ENCODE results near the gene DCX.

Gene DCX

DNA sequence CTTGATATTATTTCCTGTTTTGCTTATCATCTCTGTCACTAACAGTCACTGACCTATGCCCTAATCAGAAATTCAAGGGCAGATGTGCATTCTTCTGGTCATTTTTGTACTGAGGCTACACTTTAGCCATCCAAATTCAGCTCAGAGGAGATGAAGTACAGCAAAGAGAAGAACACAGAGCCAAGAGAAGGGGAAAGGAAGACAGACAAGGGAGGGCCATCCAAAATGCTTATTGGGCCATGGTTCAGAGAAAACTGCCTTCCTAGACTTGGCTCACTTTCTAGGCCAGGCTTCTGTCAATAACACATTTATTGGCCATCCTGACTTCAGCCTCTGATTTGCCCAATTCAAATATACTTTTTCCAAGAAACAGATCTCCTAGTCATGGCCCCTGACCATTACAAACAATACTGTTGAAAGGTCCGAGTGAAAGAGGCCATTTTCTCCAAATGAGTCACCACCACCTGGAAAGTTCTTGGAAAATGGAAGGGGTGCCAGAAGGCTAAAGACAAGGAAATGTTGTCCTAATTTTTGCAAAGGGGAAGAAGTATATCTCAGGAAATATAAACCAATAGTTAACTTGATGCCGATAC lies 56.4 kb downstream of the DCX start:
- no peaks in the 10 kb centered on the region for H3K9me3 ChIP-seq (replicated peaks in 1 of 2; ENCODE audit: control insufficient read depth in 2 of 2, insufficient read depth in 1 of 2, low read depth in 1 of 2, low read length in 2 of 2)
- no peak overlapping the region for H2BK5ac ChIP-seq (ENCODE audit: low read length)
- no peak overlapping the region for H2BK15ac ChIP-seq (ENCODE audit: low read length)
- no peak overlapping the region for H3K4me2 ChIP-seq (ENCODE audit: insufficient read depth, low read length, poor library complexity, severe bottlenecking)
- no peak overlapping the region for H2AK5ac ChIP-seq (ENCODE audit: low read depth, low read length)
- H3K14ac ChIP-seq (ENCODE audit: low read length): no peak overlapping the region
- H4K8ac ChIP-seq (ENCODE audit: low read depth, low read length): no peak overlapping the region
- H2AFZ ChIP-seq (ENCODE audit: low read length): no peak overlapping the region
- H3K36me3 ChIP-seq (replicated peaks in 1 of 2; ENCODE audit: control insufficient read depth in 2 of 2, insufficient read depth in 2 of 2, low read length in 2 of 2): no peaks in the 10 kb centered on the region
- H3K4ac ChIP-seq (ENCODE audit: low read length): no peak overlapping the region
- H4K91ac ChIP-seq (ENCODE audit: low read depth, low read length, poor library complexity): no peak overlapping the region
- H3K27me3 ChIP-seq (ENCODE audit: control insufficient read depth in 3 of 3, insufficient read depth in 3 of 3, low read depth in 1 of 3, low read length in 3 of 3): peaks cover 0 to 4% (median 0%) of the 10 kb centered on the region in 3 experiments
- no peak overlapping the region for H2BK120ac ChIP-seq (ENCODE audit: low read depth, low read length)
- no CpG with 5 or more reads among the region's 2 CpGs for WGBS, 2 donors (ENCODE audit: extremely low coverage in 2 of 2, insufficient read length in 2 of 2, insufficient replicate concordance in 1 of 2)
- no peak overlapping the region for H3K27ac ChIP-seq (replicated peaks; ENCODE audit: low read length)
- H3K9ac ChIP-seq (ENCODE audit: low read depth, low read length, poor library complexity): no peak overlapping the region
- no peak overlapping the region for H3K4me3 ChIP-seq (ENCODE audit: low read length in 2 of 2)
- H3K23ac ChIP-seq (ENCODE audit: low read depth, low read length, poor library complexity): no peak overlapping the region
- no peak overlapping the region for H2BK12ac ChIP-seq (ENCODE audit: low read length)
- H3K18ac ChIP-seq (ENCODE audit: low read length): no peak overlapping the region
- peaks cover 0 to 2% of the 10 kb centered on the region in 2 donors for H3K4me1 ChIP-seq (ENCODE audit: control insufficient read depth in 2 of 2, insufficient read depth in 1 of 2, low read depth in 1 of 2, low read length in 2 of 2)
- no peak for DNase-seq (ENCODE audit: low spot score)
- H3K79me1 ChIP-seq (ENCODE audit: low read depth, low read length): no peaks in the 10 kb centered on the region

DNA sequence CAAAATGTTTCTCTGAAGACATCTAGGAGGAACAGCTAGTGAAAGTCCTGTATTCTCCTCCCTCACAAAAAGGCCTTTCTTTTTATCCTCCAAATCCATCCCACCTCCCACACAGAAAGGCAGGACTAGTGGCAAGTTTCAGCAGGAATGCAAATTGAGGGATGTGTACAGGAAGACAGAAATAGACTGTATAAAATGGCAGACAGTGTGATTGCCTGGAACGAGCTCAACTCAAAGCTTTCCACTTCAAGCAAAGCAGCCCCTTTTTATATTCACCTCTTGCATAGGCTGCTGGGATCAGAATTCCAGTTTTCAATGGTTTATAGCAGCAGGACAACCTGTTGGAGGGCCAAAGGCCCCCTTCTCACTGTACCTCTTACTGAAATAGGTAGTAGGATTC lies 57.5 kb downstream of the DCX start:
- no peak overlapping the region for H2BK120ac ChIP-seq (ENCODE audit: low read depth, low read length)
- no CpG with 5 or more reads among the region's 1 CpG for WGBS, 2 donors (ENCODE audit: extremely low coverage in 2 of 2, insufficient read length in 2 of 2, insufficient replicate concordance in 1 of 2)
- H3K14ac ChIP-seq (ENCODE audit: low read length): no peak overlapping the region
- H3K9ac ChIP-seq (ENCODE audit: low read depth, low read length, poor library complexity): no peak overlapping the region
- no peak overlapping the region for H3K23ac ChIP-seq (ENCODE audit: low read depth, low read length, poor library complexity)
- H2BK12ac ChIP-seq (ENCODE audit: low read length): no peak overlapping the region
- H4K8ac ChIP-seq (ENCODE audit: low read depth, low read length): no peak overlapping the region
- no peak overlapping the region for H3K18ac ChIP-seq (ENCODE audit: low read length)
- peaks cover 0 to 2% of the 10 kb centered on the region in 2 donors for H3K4me1 ChIP-seq (ENCODE audit: control insufficient read depth in 2 of 2, insufficient read depth in 1 of 2, low read depth in 1 of 2, low read length in 2 of 2)
- H3K4ac ChIP-seq (ENCODE audit: low read length): no peak overlapping the region
- no peak overlapping the region for H4K91ac ChIP-seq (ENCODE audit: low read depth, low read length, poor library complexity)
- H2AFZ ChIP-seq (ENCODE audit: low read length): no peak overlapping the region
- DNase-seq (ENCODE audit: low spot score): no peak
- no peak overlapping the region for H3K4me2 ChIP-seq (ENCODE audit: insufficient read depth, low read length, poor library complexity, severe bottlenecking)
- no peak overlapping the region for H2BK5ac ChIP-seq (ENCODE audit: low read length)
- no peak overlapping the region for H3K4me3 ChIP-seq (ENCODE audit: low read length in 2 of 2)
- H3K9me3 ChIP-seq (replicated peaks in 1 of 2; ENCODE audit: control insufficient read depth in 2 of 2, insufficient read depth in 1 of 2, low read depth in 1 of 2, low read length in 2 of 2): no peaks in the 10 kb centered on the region
- peaks cover 0 to 4% (median 0%) of the 10 kb centered on the region in 3 experiments for H3K27me3 ChIP-seq (ENCODE audit: control insufficient read depth in 3 of 3, insufficient read depth in 3 of 3, low read depth in 1 of 3, low read length in 3 of 3)
- no peaks in the 10 kb centered on the region for H3K36me3 ChIP-seq (replicated peaks in 1 of 2; ENCODE audit: control insufficient read depth in 2 of 2, insufficient read depth in 2 of 2, low read length in 2 of 2)
- no peak overlapping the region for H3K27ac ChIP-seq (replicated peaks; ENCODE audit: low read length)
- no peaks in the 10 kb centered on the region for H3K79me1 ChIP-seq (ENCODE audit: low read depth, low read length)
- H2BK15ac ChIP-seq (ENCODE audit: low read length): no peak overlapping the region
- H2AK5ac ChIP-seq (ENCODE audit: low read depth, low read length): no peak overlapping the region

- no peak overlapping the region for H2BK15ac ChIP-seq (ENCODE audit: low read length)
- peaks cover 0 to 4% (median 0%) of the 10 kb centered on the region in 3 experiments for H3K27me3 ChIP-seq (ENCODE audit: control insufficient read depth in 3 of 3, insufficient read depth in 3 of 3, low read depth in 1 of 3, low read length in 3 of 3)
- no peak overlapping the region for H2BK5ac ChIP-seq (ENCODE audit: low read length)
- no peak overlapping the region for H2AFZ ChIP-seq (ENCODE audit: low read length)
- peaks cover 0 to 2% of the 10 kb centered on the region in 2 donors for H3K4me1 ChIP-seq (ENCODE audit: control insufficient read depth in 2 of 2, insufficient read depth in 1 of 2, low read depth in 1 of 2, low read length in 2 of 2)
- H4K91ac ChIP-seq (ENCODE audit: low read depth, low read length, poor library complexity): no peak overlapping the region
- H3K23ac ChIP-seq (ENCODE audit: low read depth, low read length, poor library complexity): no peak overlapping the region
- no CpG with 5 or more reads among the region's 2 CpGs for WGBS, 2 donors (ENCODE audit: extremely low coverage in 2 of 2, insufficient read length in 2 of 2, insufficient replicate concordance in 1 of 2)
- H3K4ac ChIP-seq (ENCODE audit: low read length): no peak overlapping the region
- H3K4me2 ChIP-seq (ENCODE audit: insufficient read depth, low read length, poor library complexity, severe bottlenecking): no peak overlapping the region
- H3K14ac ChIP-seq (ENCODE audit: low read length): no peak overlapping the region
- no peak overlapping the region for H3K9ac ChIP-seq (ENCODE audit: low read depth, low read length, poor library complexity)
- H3K9me3 ChIP-seq (replicated peaks in 1 of 2; ENCODE audit: control insufficient read depth in 2 of 2, insufficient read depth in 1 of 2, low read depth in 1 of 2, low read length in 2 of 2): no peaks in the 10 kb centered on the region
- H4K8ac ChIP-seq (ENCODE audit: low read depth, low read length): no peak overlapping the region
- no peak for DNase-seq (ENCODE audit: low spot score)
- no peak overlapping the region for H3K27ac ChIP-seq (replicated peaks; ENCODE audit: low read length)
- H3K79me1 ChIP-seq (ENCODE audit: low read depth, low read length): no peaks in the 10 kb centered on the region
- no peak overlapping the region for H2BK12ac ChIP-seq (ENCODE audit: low read length)
- H3K4me3 ChIP-seq (ENCODE audit: low read length in 2 of 2): no peak overlapping the region
- no peak overlapping the region for H3K18ac ChIP-seq (ENCODE audit: low read length)
- H2AK5ac ChIP-seq (ENCODE audit: low read depth, low read length): no peak overlapping the region
- H3K36me3 ChIP-seq (replicated peaks in 1 of 2; ENCODE audit: control insufficient read depth in 2 of 2, insufficient read depth in 2 of 2, low read length in 2 of 2): no peaks in the 10 kb centered on the region
- no peak overlapping the region for H2BK120ac ChIP-seq (ENCODE audit: low read depth, low read length)
Observed at GRCh38 chrX:111353793-111354192, 58.2 kb downstream of the DCX start.

GRCh38 chrX:111352424-111352823 lies 59.6 kb downstream of the DCX start:
- Histone ChIP-seq H3K4me1 (ENCODE audit: control insufficient read depth in 2 of 2, insufficient read depth in 1 of 2, low read depth in 1 of 2, low read length in 2 of 2) (peaks cover 0 to 2% of the 10 kb centered on the region in 2 donors), H3K9me3 (replicated peaks in 1 of 2; ENCODE audit: control insufficient read depth in 2 of 2, insufficient read depth in 1 of 2, low read depth in 1 of 2, low read length in 2 of 2) (no peaks in the 10 kb centered on the region)
- no peak for DNase-seq (ENCODE audit: low spot score)

More at GRCh38 chrX:111352424-111352823, 59.6 kb downstream of the DCX start:
- H3K27me3 ChIP-seq (ENCODE audit: control insufficient read depth in 3 of 3, insufficient read depth in 3 of 3, low read depth in 1 of 3, low read length in 3 of 3): peaks cover 0 to 4% (median 0%) of the 10 kb centered on the region in 3 experiments
- H3K36me3 ChIP-seq (replicated peaks in 1 of 2; ENCODE audit: control insufficient read depth in 2 of 2, insufficient read depth in 2 of 2, low read length in 2 of 2): no peaks in the 10 kb centered on the region
- no peak overlapping the region for H3K23ac ChIP-seq (ENCODE audit: low read depth, low read length, poor library complexity)
- H2BK5ac ChIP-seq (ENCODE audit: low read length): no peak overlapping the region
- H4K91ac ChIP-seq (ENCODE audit: low read depth, low read length, poor library complexity): no peak overlapping the region
- H3K4ac ChIP-seq (ENCODE audit: low read length): no peak overlapping the region
- H3K4me3 ChIP-seq (ENCODE audit: low read length in 2 of 2): no peak overlapping the region
- no peaks in the 10 kb centered on the region for H3K79me1 ChIP-seq (ENCODE audit: low read depth, low read length)
- H2BK120ac ChIP-seq (ENCODE audit: low read depth, low read length): no peak overlapping the region
- no peak overlapping the region for H2BK15ac ChIP-seq (ENCODE audit: low read length)
- no peak overlapping the region for H3K14ac ChIP-seq (ENCODE audit: low read length)
- no peak overlapping the region for H2AK5ac ChIP-seq (ENCODE audit: low read depth, low read length)
- H3K18ac ChIP-seq (ENCODE audit: low read length): no peak overlapping the region
- no peak overlapping the region for H3K4me2 ChIP-seq (ENCODE audit: insufficient read depth, low read length, poor library complexity, severe bottlenecking)
- H4K8ac ChIP-seq (ENCODE audit: low read depth, low read length): no peak overlapping the region
- H2BK12ac ChIP-seq (ENCODE audit: low read length): no peak overlapping the region
- no peak overlapping the region for H3K9ac ChIP-seq (ENCODE audit: low read depth, low read length, poor library complexity)
- H2AFZ ChIP-seq (ENCODE audit: low read length): no peak overlapping the region
- no peak overlapping the region for H3K27ac ChIP-seq (replicated peaks; ENCODE audit: low read length)
- no CpG with 5 or more reads among the region's 1 CpG for WGBS, 2 donors (ENCODE audit: extremely low coverage in 2 of 2, insufficient read length in 2 of 2, insufficient replicate concordance in 1 of 2)

Measured in neuronal stem cell (in vitro differentiated cells).